ENCODE measurements around the gene TRIOBP. TPM values are rescaled to one million over a fixed set of nuclear protein-coding genes. Genes with fewer than 3 reads are reported as not detected.

The TRIOBP gene
- total and polyA plus RNA-seq, 2 of the 13 experiments (the other 11 are each of a cell fraction or from before 2014, with no cell fraction given): 6.1 to 15.4 TPM

- TF ChIP-seq, protein P1, sequence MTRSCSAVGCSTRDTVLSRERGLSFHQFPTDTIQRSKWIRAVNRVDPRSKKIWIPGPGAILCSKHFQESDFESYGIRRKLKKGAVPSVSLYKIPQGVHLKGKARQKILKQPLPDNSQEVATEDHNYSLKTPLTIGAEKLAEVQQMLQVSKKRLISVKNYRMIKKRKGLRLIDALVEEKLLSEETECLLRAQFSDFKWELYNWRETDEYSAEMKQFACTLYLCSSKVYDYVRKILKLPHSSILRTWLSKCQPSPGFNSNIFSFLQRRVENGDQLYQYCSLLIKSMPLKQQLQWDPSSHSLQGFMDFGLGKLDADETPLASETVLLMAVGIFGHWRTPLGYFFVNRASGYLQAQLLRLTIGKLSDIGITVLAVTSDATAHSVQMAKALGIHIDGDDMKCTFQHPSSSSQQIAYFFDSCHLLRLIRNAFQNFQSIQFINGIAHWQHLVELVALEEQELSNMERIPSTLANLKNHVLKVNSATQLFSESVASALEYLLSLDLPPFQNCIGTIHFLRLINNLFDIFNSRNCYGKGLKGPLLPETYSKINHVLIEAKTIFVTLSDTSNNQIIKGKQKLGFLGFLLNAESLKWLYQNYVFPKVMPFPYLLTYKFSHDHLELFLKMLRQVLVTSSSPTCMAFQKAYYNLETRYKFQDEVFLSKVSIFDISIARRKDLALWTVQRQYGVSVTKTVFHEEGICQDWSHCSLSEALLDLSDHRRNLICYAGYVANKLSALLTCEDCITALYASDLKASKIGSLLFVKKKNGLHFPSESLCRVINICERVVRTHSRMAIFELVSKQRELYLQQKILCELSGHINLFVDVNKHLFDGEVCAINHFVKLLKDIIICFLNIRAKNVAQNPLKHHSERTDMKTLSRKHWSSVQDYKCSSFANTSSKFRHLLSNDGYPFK (CRISPR knock-in tag; IDR thresholded peaks at IDR 0.05; ENCODE audit: borderline replicate concordance): peak; percentile 59; the same call in 1 of the 2 replicates
- TF ChIP-seq MYC (CRISPR knock-in tag; IDR thresholded peaks at IDR 0.05; ENCODE audit: borderline replicate concordance) (0 out of 2 replicates have a peak, but pooled peaks have one; percentile 19), CC2D1A (CRISPR knock-in tag; IDR thresholded peaks at IDR 0.05) (no peak), ZNF33A (CRISPR knock-in tag; IDR thresholded peaks at IDR 0.05; ENCODE audit: borderline replicate concordance) (no peak), TBX3 (IDR thresholded peaks at IDR 0.05; ENCODE audit: borderline replicate concordance) (no peak), ZNF20 (CRISPR knock-in tag; IDR thresholded peaks at IDR 0.05) (no peak), ISL2 (CRISPR knock-in tag; IDR thresholded peaks at IDR 0.05) (no peak), SCMH1 (CRISPR knock-in tag; IDR thresholded peaks at IDR 0.05; ENCODE audit: borderline replicate concordance) (no peak), SNRNP70 (IDR thresholded peaks at IDR 0.05; ENCODE audit: low read depth, low read length) (no peak), ZNF670 (CRISPR knock-in tag; IDR thresholded peaks at IDR 0.05; ENCODE audit: borderline replicate concordance) (no peak)
- TF ChIP-seq, protein P2, sequence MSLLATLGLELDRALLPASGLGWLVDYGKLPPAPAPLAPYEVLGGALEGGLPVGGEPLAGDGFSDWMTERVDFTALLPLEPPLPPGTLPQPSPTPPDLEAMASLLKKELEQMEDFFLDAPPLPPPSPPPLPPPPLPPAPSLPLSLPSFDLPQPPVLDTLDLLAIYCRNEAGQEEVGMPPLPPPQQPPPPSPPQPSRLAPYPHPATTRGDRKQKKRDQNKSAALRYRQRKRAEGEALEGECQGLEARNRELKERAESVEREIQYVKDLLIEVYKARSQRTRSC (CRISPR knock-in tag; IDR thresholded peaks at IDR 0.05; ENCODE audit: low read depth): no peak
- TF ChIP-seq, protein P3, sequence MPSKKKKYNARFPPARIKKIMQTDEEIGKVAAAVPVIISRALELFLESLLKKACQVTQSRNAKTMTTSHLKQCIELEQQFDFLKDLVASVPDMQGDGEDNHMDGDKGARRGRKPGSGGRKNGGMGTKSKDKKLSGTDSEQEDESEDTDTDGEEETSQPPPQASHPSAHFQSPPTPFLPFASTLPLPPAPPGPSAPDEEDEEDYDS (CRISPR knock-in tag; IDR thresholded peaks at IDR 0.05): no peak
- TF ChIP-seq, protein P4, sequence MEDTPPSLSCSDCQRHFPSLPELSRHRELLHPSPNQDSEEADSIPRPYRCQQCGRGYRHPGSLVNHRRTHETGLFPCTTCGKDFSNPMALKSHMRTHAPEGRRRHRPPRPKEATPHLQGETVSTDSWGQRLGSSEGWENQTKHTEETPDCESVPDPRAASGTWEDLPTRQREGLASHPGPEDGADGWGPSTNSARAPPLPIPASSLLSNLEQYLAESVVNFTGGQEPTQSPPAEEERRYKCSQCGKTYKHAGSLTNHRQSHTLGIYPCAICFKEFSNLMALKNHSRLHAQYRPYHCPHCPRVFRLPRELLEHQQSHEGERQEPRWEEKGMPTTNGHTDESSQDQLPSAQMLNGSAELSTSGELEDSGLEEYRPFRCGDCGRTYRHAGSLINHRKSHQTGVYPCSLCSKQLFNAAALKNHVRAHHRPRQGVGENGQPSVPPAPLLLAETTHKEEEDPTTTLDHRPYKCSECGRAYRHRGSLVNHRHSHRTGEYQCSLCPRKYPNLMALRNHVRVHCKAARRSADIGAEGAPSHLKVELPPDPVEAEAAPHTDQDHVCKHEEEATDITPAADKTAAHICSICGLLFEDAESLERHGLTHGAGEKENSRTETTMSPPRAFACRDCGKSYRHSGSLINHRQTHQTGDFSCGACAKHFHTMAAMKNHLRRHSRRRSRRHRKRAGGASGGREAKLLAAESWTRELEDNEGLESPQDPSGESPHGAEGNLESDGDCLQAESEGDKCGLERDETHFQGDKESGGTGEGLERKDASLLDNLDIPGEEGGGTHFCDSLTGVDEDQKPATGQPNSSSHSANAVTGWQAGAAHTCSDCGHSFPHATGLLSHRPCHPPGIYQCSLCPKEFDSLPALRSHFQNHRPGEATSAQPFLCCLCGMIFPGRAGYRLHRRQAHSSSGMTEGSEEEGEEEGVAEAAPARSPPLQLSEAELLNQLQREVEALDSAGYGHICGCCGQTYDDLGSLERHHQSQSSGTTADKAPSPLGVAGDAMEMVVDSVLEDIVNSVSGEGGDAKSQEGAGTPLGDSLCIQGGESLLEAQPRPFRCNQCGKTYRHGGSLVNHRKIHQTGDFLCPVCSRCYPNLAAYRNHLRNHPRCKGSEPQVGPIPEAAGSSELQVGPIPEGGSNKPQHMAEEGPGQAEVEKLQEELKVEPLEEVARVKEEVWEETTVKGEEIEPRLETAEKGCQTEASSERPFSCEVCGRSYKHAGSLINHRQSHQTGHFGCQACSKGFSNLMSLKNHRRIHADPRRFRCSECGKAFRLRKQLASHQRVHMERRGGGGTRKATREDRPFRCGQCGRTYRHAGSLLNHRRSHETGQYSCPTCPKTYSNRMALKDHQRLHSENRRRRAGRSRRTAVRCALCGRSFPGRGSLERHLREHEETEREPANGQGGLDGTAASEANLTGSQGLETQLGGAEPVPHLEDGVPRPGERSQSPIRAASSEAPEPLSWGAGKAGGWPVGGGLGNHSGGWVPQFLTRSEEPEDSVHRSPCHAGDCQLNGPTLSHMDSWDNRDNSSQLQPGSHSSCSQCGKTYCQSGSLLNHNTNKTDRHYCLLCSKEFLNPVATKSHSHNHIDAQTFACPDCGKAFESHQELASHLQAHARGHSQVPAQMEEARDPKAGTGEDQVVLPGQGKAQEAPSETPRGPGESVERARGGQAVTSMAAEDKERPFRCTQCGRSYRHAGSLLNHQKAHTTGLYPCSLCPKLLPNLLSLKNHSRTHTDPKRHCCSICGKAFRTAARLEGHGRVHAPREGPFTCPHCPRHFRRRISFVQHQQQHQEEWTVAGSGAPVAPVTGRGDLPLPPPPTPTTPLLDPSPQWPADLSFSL (CRISPR knock-in tag; IDR thresholded peaks at IDR 0.05): no peak
- TF ChIP-seq, protein P5, sequence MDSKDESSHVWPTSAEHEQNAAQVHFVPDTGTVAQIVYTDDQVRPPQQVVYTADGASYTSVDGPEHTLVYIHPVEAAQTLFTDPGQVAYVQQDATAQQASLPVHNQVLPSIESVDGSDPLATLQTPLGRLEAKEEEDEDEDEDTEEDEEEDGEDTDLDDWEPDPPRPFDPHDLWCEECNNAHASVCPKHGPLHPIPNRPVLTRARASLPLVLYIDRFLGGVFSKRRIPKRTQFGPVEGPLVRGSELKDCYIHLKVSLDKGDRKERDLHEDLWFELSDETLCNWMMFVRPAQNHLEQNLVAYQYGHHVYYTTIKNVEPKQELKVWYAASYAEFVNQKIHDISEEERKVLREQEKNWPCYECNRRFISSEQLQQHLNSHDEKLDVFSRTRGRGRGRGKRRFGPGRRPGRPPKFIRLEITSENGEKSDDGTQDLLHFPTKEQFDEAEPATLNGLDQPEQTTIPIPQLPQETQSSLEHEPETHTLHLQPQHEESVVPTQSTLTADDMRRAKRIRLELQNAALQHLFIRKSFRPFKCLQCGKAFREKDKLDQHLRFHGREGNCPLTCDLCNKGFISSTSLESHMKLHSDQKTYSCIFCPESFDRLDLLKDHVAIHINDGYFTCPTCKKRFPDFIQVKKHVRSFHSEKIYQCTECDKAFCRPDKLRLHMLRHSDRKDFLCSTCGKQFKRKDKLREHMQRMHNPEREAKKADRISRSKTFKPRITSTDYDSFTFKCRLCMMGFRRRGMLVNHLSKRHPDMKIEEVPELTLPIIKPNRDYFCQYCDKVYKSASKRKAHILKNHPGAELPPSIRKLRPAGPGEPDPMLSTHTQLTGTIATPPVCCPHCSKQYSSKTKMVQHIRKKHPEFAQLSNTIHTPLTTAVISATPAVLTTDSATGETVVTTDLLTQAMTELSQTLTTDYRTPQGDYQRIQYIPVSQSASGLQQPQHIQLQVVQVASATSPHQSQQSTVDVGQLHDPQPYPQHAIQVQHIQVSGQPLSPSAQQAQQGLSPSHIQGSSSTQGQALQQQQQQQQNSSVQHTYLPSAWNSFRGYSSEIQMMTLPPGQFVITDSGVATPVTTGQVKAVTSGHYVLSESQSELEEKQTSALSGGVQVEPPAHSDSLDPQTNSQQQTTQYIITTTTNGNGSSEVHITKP (CRISPR knock-in tag; IDR thresholded peaks at IDR 0.05; ENCODE audit: low read depth): no peak
Measured at GRCh38 chr22:37746366-37747079, 49.7 kb downstream of the TRIOBP start (continued).
